Measurements from ENCODE around the gene CHRNB1.

DNA sequence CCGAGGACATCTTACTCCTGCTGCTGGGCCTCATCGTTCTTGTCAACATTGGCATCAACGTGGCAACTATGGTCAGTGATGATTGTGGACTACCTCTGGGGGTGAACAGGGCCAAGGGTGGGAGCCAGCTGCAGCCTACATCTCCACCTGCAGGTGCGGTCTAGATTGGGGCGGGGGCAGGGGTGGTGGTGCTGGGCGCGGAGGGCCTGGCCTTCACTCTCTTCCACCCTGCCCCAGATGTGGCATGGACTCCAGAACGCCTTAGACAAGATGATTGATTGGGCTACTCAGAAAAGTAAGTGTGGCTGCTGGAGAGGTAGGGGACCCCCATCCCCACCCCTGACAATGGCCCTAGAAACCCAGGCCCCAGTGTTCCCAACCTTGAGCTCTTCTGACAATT lies 19.1 kb upstream of the CHRNB1 start:
- TF ChIP-seq, protein P1, sequence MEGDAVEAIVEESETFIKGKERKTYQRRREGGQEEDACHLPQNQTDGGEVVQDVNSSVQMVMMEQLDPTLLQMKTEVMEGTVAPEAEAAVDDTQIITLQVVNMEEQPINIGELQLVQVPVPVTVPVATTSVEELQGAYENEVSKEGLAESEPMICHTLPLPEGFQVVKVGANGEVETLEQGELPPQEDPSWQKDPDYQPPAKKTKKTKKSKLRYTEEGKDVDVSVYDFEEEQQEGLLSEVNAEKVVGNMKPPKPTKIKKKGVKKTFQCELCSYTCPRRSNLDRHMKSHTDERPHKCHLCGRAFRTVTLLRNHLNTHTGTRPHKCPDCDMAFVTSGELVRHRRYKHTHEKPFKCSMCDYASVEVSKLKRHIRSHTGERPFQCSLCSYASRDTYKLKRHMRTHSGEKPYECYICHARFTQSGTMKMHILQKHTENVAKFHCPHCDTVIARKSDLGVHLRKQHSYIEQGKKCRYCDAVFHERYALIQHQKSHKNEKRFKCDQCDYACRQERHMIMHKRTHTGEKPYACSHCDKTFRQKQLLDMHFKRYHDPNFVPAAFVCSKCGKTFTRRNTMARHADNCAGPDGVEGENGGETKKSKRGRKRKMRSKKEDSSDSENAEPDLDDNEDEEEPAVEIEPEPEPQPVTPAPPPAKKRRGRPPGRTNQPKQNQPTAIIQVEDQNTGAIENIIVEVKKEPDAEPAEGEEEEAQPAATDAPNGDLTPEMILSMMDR (conservative IDR thresholded peaks at IDR 0.05; ENCODE audit: low read length): no peak
- TF ChIP-seq EZH2phosphoT487 (IDR thresholded peaks at IDR 0.05; ENCODE audit: borderline replicate concordance): no peak
